WTC11 (cell line): ENCODE results near the gene EEIG1. TPM values are rescaled to one million over a fixed set of nuclear protein-coding genes. Genes with fewer than 3 reads are reported as not detected.

ENCODE experiments used
- ATAC-seq: fragments of 200-7000 bp; cut with Tn5 transposase; 2 replicates; pipeline ENCODE4 v1.10.0; 2021; ENCODE audit warnings: mild to moderate bottlenecking, moderate library complexity
- CTCF ChIA-PET: fragments of 300-600 bp; sonication (Branson Sonifier 250); formaldehyde crosslinking; loops from one replicate; lab custom pipeline; 2021; ENCODE audit warnings: antibody characterized with exemption; lab: Charles Lee
- POLR2A ChIA-PET: fragments of 350-600 bp; sonication (Branson Sonifier 250); formaldehyde crosslinking; loops from one replicate; lab custom pipeline; 2021; ENCODE audit warnings: antibody characterized with exemption; lab: Charles Lee
- DNase-seq: peaks from one replicate; pipeline ENCODE4 v3.0.0; 2021; ENCODE audit warnings: low spot score
- H3K27ac Mint-ChIP-seq: 2 replicates; pipeline ENCODE4 v1.8.0; 2021; ENCODE audit warnings: mixed read lengths
- H3K27me3 Mint-ChIP-seq: 2 replicates; pipeline ENCODE4 v1.8.0; 2021; ENCODE audit warnings: low read depth, mild to moderate bottlenecking, moderate library complexity, mixed read lengths
- H3K36me3 Mint-ChIP-seq: 2 replicates; pipeline ENCODE4 v1.8.0; 2021; ENCODE audit warnings: mixed read lengths
- H3K4me1 Mint-ChIP-seq: 2 replicates; pipeline ENCODE4 v1.8.0; 2022; ENCODE audit warnings: mixed read lengths
- H3K4me3 Mint-ChIP-seq: 2 replicates; pipeline ENCODE4 v1.8.0; 2021; ENCODE audit warnings: mild to moderate bottlenecking, moderate library complexity, mixed read lengths
- H3K9me3 Mint-ChIP-seq: 2 replicates; pipeline ENCODE4 v1.8.0; 2021; ENCODE audit warnings: mixed read lengths
- CBFB ChIP-seq: sonication (generic); formaldehyde crosslinking; IDR thresholded peaks from 2 replicates; pipeline ENCODE4 v1.8.1; 2022; ENCODE audit warnings: mild to moderate bottlenecking, low read depth, missing genetic modification reagents
- FOXJ3 ChIP-seq: sonication (generic); formaldehyde crosslinking; IDR thresholded peaks from 2 replicates; pipeline ENCODE4 v1.9.0; 2021; ENCODE audit warnings: missing genetic modification reagents, mild to moderate bottlenecking, borderline replicate concordance
- FOXP1 ChIP-seq: sonication (generic); formaldehyde crosslinking; IDR thresholded peaks from 2 replicates; pipeline ENCODE4 v1.8.0; 2022; ENCODE audit warnings: missing genetic modification reagents, mild to moderate bottlenecking, moderate library complexity, borderline replicate concordance
- GRHL2 ChIP-seq: fragments of 250-450 bp; sonication (Bioruptor Pico); IDR thresholded peaks from 2 replicates; pipeline ENCODE4 v1.8.0; 2022; ENCODE audit warnings: mild to moderate bottlenecking, moderate library complexity; ENCODE audit not compliant: insufficient replicate concordance, severe bottlenecking
- IRF2 ChIP-seq: sonication (generic); formaldehyde crosslinking; IDR thresholded peaks from 2 replicates; pipeline ENCODE4 v1.8.0; 2022; ENCODE audit warnings: low read depth, missing genetic modification reagents, borderline replicate concordance
- NFE2L1 ChIP-seq: sonication (generic); formaldehyde crosslinking; IDR thresholded peaks from 2 replicates; pipeline ENCODE4 v1.8.1; 2023; ENCODE audit warnings: missing genetic modification reagents
- PRRX2 ChIP-seq: fragments of 250-450 bp; sonication (Bioruptor Pico); IDR thresholded peaks from 2 replicates; pipeline ENCODE4 v1.8.0; 2021; ENCODE audit warnings: mild to moderate bottlenecking
- ZNF232 ChIP-seq: sonication (generic); formaldehyde crosslinking; IDR thresholded peaks from 2 replicates; pipeline ENCODE4 v1.8.0; 2022; ENCODE audit warnings: mild to moderate bottlenecking, missing genetic modification reagents
- ZNF416 ChIP-seq: fragments of 250-450 bp; sonication (Bioruptor Pico); IDR thresholded peaks from 2 replicates; pipeline ENCODE4 v1.9.0; 2021; ENCODE audit warnings: mild to moderate bottlenecking, inconsistent platforms
- ZNF423 ChIP-seq: fragments of 250-450 bp; sonication (Bioruptor Pico); IDR thresholded peaks from 2 replicates; pipeline ENCODE4 v2.1.2; 2022; ENCODE audit warnings: mild to moderate bottlenecking, moderate library complexity
- ZNF425 ChIP-seq: fragments of 250-450 bp; sonication (Bioruptor Pico); conservative IDR thresholded peaks from 2 replicates; pipeline ENCODE4 v1.9.0; 2021; ENCODE audit warnings: mild to moderate bottlenecking
- ZNF671 ChIP-seq: fragments of 250-450 bp; sonication (Bioruptor Pico); IDR thresholded peaks from 2 replicates; pipeline ENCODE4 v1.8.0; 2021; ENCODE audit warnings: mild to moderate bottlenecking
- total RNA-seq: library from RNA; stranded (reverse); gene quantifications from 3 replicates; pipeline ENCODE4 v1.2.3, GENCODE V29; 2021
- TF ChIP-seq, protein P1 (sequence below): sonication (generic); formaldehyde crosslinking; IDR thresholded peaks from 2 replicates; pipeline ENCODE4 v1.8.1; 2022; ENCODE audit warnings: low read depth, mild to moderate bottlenecking, moderate library complexity, missing genetic modification reagents, borderline replicate concordance
- TF ChIP-seq, protein P2 (sequence below): fragments of 250-450 bp; sonication (Bioruptor Pico); IDR thresholded peaks from 2 replicates; pipeline ENCODE4 v1.9.0; 2021; ENCODE audit warnings: mild to moderate bottlenecking, borderline replicate concordance

EEIG1 gene
- total RNA-seq, 1 experiment from 2014 or later = 66.4 TPM

GRCh38 chr9:128002959-128003358, 22.2 kb upstream of the EEIG1 start (continued):
- TF ChIP-seq IRF2 (no peak), FOXJ3 (CRISPR knock-in tag) (no peak), GRHL2 (CRISPR knock-in tag) (no peak), FOXP1 (no peak), PRRX2 (CRISPR knock-in tag) (no peak), CBFB (CRISPR knock-in tag) (no peak), ZNF416 (CRISPR knock-in tag) (no peak), ZNF425 (no peak), ZNF232 (CRISPR knock-in tag) (no peak)
- TF ChIP-seq, protein P1, sequence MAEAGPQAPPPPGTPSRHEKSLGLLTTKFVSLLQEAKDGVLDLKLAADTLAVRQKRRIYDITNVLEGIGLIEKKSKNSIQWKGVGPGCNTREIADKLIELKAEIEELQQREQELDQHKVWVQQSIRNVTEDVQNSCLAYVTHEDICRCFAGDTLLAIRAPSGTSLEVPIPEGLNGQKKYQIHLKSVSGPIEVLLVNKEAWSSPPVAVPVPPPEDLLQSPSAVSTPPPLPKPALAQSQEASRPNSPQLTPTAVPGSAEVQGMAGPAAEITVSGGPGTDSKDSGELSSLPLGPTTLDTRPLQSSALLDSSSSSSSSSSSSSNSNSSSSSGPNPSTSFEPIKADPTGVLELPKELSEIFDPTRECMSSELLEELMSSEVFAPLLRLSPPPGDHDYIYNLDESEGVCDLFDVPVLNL (CRISPR knock-in tag) = no peak
- TF ChIP-seq, all 79 proteins: peak for 0

DNA sequence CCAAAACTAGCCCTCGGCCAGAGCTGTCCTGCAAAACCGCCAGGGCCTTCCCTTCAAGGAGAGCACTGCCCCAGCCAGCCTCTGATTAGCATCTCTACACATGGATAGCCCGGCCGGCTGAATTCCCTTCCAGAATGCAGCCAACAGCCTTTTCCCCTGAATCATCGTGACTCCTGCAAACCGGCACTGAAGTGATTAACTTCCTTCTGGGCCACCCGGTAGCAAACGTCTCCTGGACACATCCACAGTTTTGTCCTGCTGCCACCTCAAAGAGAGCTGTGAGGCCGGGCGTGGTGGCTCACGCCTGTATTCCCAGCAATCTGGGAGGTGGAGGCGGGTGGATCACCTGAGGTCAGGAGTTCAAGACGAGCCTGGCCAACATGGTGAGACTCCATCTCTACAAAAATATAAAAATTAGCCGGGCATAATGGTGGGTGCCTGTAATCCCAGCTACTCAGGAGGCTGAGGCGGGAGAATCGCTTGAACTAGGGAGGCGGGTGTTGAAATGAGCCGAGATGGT, 21.1 kb upstream of the EEIG1 start:
- Mint-ChIP-seq H3K36me3 (no peaks in the 10 kb centered on the region), H3K9me3 (peaks cover 9% of the 10 kb centered on the region), H3K27ac (peak overlapping the region; percentile 85; the same call in 1 of the 2 replicates), H3K4me3 (no peak overlapping the region), H3K27me3 (no peaks in the 10 kb centered on the region), H3K4me1 (peaks cover 11% of the 10 kb centered on the region)
- TF ChIP-seq NFE2L1 (CRISPR knock-in tag) = 0 out of 2 replicates have a peak, but pooled peaks have one; percentile 14
- TF ChIP-seq, protein P2, sequence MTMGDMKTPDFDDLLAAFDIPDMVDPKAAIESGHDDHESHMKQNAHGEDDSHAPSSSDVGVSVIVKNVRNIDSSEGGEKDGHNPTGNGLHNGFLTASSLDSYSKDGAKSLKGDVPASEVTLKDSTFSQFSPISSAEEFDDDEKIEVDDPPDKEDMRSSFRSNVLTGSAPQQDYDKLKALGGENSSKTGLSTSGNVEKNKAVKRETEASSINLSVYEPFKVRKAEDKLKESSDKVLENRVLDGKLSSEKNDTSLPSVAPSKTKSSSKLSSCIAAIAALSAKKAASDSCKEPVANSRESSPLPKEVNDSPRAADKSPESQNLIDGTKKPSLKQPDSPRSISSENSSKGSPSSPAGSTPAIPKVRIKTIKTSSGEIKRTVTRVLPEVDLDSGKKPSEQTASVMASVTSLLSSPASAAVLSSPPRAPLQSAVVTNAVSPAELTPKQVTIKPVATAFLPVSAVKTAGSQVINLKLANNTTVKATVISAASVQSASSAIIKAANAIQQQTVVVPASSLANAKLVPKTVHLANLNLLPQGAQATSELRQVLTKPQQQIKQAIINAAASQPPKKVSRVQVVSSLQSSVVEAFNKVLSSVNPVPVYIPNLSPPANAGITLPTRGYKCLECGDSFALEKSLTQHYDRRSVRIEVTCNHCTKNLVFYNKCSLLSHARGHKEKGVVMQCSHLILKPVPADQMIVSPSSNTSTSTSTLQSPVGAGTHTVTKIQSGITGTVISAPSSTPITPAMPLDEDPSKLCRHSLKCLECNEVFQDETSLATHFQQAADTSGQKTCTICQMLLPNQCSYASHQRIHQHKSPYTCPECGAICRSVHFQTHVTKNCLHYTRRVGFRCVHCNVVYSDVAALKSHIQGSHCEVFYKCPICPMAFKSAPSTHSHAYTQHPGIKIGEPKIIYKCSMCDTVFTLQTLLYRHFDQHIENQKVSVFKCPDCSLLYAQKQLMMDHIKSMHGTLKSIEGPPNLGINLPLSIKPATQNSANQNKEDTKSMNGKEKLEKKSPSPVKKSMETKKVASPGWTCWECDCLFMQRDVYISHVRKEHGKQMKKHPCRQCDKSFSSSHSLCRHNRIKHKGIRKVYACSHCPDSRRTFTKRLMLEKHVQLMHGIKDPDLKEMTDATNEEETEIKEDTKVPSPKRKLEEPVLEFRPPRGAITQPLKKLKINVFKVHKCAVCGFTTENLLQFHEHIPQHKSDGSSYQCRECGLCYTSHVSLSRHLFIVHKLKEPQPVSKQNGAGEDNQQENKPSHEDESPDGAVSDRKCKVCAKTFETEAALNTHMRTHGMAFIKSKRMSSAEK (CRISPR knock-in tag) = no peak
- CTCF ChIA-PET = interaction anchor here (1.2 to 2.7 kb wide), 5 partner anchors 33 to 116 kb away, joined by 5 to 12 read pairs (median 11); no protein-coding TSS in a partner anchor
- POLR2A ChIA-PET = no interaction called here
- ATAC-seq (peak; percentile 92), DNase-seq (peak; percentile 46)

GRCh38 chr9:128001151-128001778, 20.5 kb upstream of the EEIG1 start:
- TF ChIP-seq ZNF671 (no peak), ZNF423 (CRISPR knock-in tag) (no peak)
- TF ChIP-seq, all 79 proteins: peak for 0
- H3K4me3 Mint-ChIP-seq = no peak overlapping the region
- H3K27me3 Mint-ChIP-seq = peaks cover 2% of the 10 kb centered on the region; the same call in 1 of the 2 replicates
- H3K36me3 Mint-ChIP-seq = no peaks in the 10 kb centered on the region
- H3K27ac Mint-ChIP-seq = peak overlapping the region; percentile 85; the same call in 1 of the 2 replicates
- POLR2A ChIA-PET = no interaction called here
- peak; percentile 44 for ATAC-seq
- no peak for DNase-seq
- H3K4me1 Mint-ChIP-seq = peaks cover 11% of the 10 kb centered on the region
- CTCF ChIA-PET = interaction anchor here (1.2 to 2.7 kb wide), 5 partner anchors 34 to 116 kb away, joined by 5 to 12 read pairs (median 11); no protein-coding TSS in a partner anchor
- H3K9me3 Mint-ChIP-seq = peaks cover 9% of the 10 kb centered on the region
